Spleen (tissue), 11 donors: Measurements from ENCODE around the gene NUDT9. TPM values are rescaled to one million over a fixed set of nuclear protein-coding genes. Genes with fewer than 3 reads are reported as not detected.
A peak's percentile ranks its signal among the peaks of the same experiment; 100 is the strongest.
"Not testable (repeated sequence)": the region's sequence is repeated elsewhere in the genome, so short reads cannot be mapped to it uniquely, and the experiment has no call there.

Experiments used
- DNase-seq: peaks from one replicate; pipeline ENCODE4 v3.0.0-alpha.2; 2020
- H3K27ac ChIP-seq, 8 donors: fragments of 200-600 bp; sonication (generic) in 7 of 8; 1 replicate in 4 of 8; 2 replicates in 4 of 8; pipeline versions ENCODE4 v1.5.0 to v1.8.0; 2016 to 2021; ENCODE audit warnings: inconsistent platforms in 4 of 8, mild to moderate bottlenecking in 4 of 8, moderate library complexity in 1 of 8
- H3K27me3 ChIP-seq, 7 donors: fragments of 200-600 bp; sonication (generic) in 6 of 7; replicated peaks in 1 of 7; 1 replicate in 4 of 7; 2 replicates in 3 of 7; pipeline versions ENCODE4 v1.5.0 to v1.8.0; 2016 to 2021; ENCODE audit warnings: inconsistent platforms in 3 of 7, mild to moderate bottlenecking in 1 of 7
- H3K36me3 ChIP-seq, 6 donors: fragments of 200-600 bp; sonication (generic) in 5 of 6; 1 replicate in 4 of 6; 2 replicates in 2 of 6; pipeline versions ENCODE4 v1.5.0 to v1.8.0; 2016 to 2021; ENCODE audit warnings: inconsistent platforms in 2 of 6
- H3K4me1 ChIP-seq, 6 donors: fragments of 200-600 bp; sonication (generic) in 5 of 6; 1 replicate in 3 of 6; 2 replicates in 3 of 6; pipeline versions ENCODE4 v1.5.0 to v1.8.0; 2016 to 2021; ENCODE audit warnings: inconsistent platforms in 3 of 6
- H3K4me3 ChIP-seq, 8 donors: fragments of 200-600 bp; sonication (generic) in 7 of 8; 1 replicate in 4 of 8; 2 replicates in 4 of 8; pipeline versions ENCODE4 v1.5.0 to v1.8.0; 2016 to 2021; ENCODE audit warnings: inconsistent platforms in 4 of 8, mild to moderate bottlenecking in 4 of 8, moderate library complexity in 2 of 8
- H3K9me3 ChIP-seq, 8 donors: fragments of 200-600 bp; sonication (generic) in 7 of 8; 1 replicate in 4 of 8; 2 replicates in 4 of 8; pipeline versions ENCODE4 v1.5.0 to v1.8.0; 2016 to 2021; ENCODE audit warnings: inconsistent platforms in 4 of 8
- POLR2A ChIP-seq, 3 donors: fragments of 450-650 bp; IDR thresholded peaks; one replicate each; pipeline ENCODE4 v1.5.1; 2017; ENCODE audit warnings: antibody characterized with exemption in 3 of 3, mild to moderate bottlenecking in 1 of 3
- POLR2AphosphoS5 ChIP-seq, 3 donors: sonication (generic); formaldehyde crosslinking; IDR thresholded peaks; one replicate each; pipeline ENCODE4 v1.5.1; 2017; ENCODE audit warnings: antibody characterized with exemption in 3 of 3
- WGBS, 5 donors: extraction: QIAGEN DNeasy Blood & Tissue Kit in 3 of 5; methylation state at CpG; one replicate each; pipeline versions ENCODE4 v1.1.5 to v1.1.7; 2013 to 2018; 5-methylcytosine and 5-hydroxymethylcytosine counted together
- intact Hi-C: fragments of 100-400 bp; cut with DNase I; formaldehyde crosslinking; loops from one replicate; pipeline ENCODE4 v1.15.0; 2023; ENCODE audit warnings: low total_unique reads
- polyA plus RNA-seq, 3 donors: library from polyadenylated mRNA; stranded (reverse); fragments of 200-250 nt; gene quantifications; one replicate each; pipeline ENCODE4 v1.2.1, GENCODE V29; 2013
- total RNA-seq, 7 donors: library from RNA; depleted of rRNA in 3 of 7; stranded (reverse); fragments of >200 nt in 3 of 7; fragmentation: NEBNext Ultra II Directional in 4 of 7; extraction: Animal tissue kit (Norgen Biotek cat#: 25700) in 4 of 7; gene quantifications; one replicate each; pipeline versions ENCODE4 v1.1.0 to v1.2.1, GENCODE V29; 2016 to 2021
- TF ChIP-seq, protein P1 (sequence below), 11 experiments: fragments of 200-600 bp in 7 of 11; fragments of 450-650 bp in 4 of 11; sonication (generic) in 4 of 11; IDR thresholded peaks in 8 of 11; conservative IDR thresholded peaks in 3 of 11; 1 replicate in 7 of 11; 2 replicates in 4 of 11; pipeline versions ENCODE4 v1.4.0 to v1.8.0; 2016 to 2021; ENCODE audit warnings: antibody characterized with exemption in 11 of 11, inconsistent platforms in 4 of 11, mild to moderate bottlenecking in 1 of 11
- donor health status: healthy with polysubstance abuse.
- donor health status: DM: no; HTN: no; CAD: no; lungs with moderate emphysema.
- donor health status: DM: no; HTN: no; CAD: no.
- donor health status: Bipolar disorder and iron deficiency.
- donor health status: healthy.
- donor health status: DM: no; HTN: no; CAD: no.
- donor health status: DM: yes; HTN: yes; CAD: no.

Gene NUDT9
- total and polyA plus RNA-seq, 10 donors: 14.9 to 23.7 (median 20.5) TPM

DNA sequence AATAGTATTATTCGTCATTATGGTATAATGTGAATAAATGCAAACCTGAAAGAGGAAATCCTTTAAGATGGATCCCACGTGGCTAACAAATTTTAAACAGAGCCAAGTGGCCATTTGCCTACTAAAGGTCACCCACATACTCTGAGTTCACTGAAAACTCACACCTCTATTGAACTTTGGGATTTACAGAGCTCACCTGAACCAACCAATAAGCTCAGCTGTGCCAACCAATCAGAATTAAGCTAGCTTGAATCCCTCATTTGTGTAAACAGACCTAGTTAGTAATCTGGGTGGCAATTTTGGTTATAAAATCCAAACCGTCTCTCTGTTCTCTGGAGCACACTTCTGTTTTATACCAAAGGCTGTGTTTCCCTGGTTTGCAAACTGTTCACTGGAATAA lies 5.4 kb upstream of the NUDT9 start:
- H3K9me3 ChIP-seq: peaks cover 0 to 5% (median 0%) of the 10 kb centered on the region in 8 donors
- no peak overlapping the region for H3K4me3 ChIP-seq
- no peaks in the 10 kb centered on the region for H3K27me3 ChIP-seq
- peaks cover 3 to 10% (median 8%) of the 10 kb centered on the region in 6 donors for H3K4me1 ChIP-seq
- 69 to 83% (median 76%) methylated on average over 3 of the region's 3 CpGs for WGBS, 5 donors
- intact Hi-C loops: no loop called here
- no peak for TF ChIP-seq POLR2A (IDR thresholded peaks at IDR 0.05)
- TF ChIP-seq, protein P1, sequence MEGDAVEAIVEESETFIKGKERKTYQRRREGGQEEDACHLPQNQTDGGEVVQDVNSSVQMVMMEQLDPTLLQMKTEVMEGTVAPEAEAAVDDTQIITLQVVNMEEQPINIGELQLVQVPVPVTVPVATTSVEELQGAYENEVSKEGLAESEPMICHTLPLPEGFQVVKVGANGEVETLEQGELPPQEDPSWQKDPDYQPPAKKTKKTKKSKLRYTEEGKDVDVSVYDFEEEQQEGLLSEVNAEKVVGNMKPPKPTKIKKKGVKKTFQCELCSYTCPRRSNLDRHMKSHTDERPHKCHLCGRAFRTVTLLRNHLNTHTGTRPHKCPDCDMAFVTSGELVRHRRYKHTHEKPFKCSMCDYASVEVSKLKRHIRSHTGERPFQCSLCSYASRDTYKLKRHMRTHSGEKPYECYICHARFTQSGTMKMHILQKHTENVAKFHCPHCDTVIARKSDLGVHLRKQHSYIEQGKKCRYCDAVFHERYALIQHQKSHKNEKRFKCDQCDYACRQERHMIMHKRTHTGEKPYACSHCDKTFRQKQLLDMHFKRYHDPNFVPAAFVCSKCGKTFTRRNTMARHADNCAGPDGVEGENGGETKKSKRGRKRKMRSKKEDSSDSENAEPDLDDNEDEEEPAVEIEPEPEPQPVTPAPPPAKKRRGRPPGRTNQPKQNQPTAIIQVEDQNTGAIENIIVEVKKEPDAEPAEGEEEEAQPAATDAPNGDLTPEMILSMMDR (IDR thresholded peaks at IDR 0.05 in 8 of 11, conservative IDR thresholded peaks at IDR 0.05 in 3 of 11): no peak
- no peak for TF ChIP-seq POLR2AphosphoS5 (IDR thresholded peaks at IDR 0.05)
- DNase-seq: no peak
- no peaks in the 10 kb centered on the region for H3K36me3 ChIP-seq
- H3K27ac ChIP-seq: no peak overlapping the region

- H3K9me3 ChIP-seq, H3K36me3 ChIP-seq, H3K27ac ChIP-seq, H3K4me3 ChIP-seq, H3K27me3 ChIP-seq, DNase-seq, intact Hi-C loops: not testable (repeated sequence)
- peaks cover 3 to 18% (median 14%) of the 10 kb centered on the region in 6 donors for H3K4me1 ChIP-seq
- WGBS, 5 donors: 91 to 95% (median 93%) methylated on average over 4 of the region's 4 CpGs
Measured at GRCh38 chr4:87418410-87418809, 4.0 kb upstream of the NUDT9 start.

DNA sequence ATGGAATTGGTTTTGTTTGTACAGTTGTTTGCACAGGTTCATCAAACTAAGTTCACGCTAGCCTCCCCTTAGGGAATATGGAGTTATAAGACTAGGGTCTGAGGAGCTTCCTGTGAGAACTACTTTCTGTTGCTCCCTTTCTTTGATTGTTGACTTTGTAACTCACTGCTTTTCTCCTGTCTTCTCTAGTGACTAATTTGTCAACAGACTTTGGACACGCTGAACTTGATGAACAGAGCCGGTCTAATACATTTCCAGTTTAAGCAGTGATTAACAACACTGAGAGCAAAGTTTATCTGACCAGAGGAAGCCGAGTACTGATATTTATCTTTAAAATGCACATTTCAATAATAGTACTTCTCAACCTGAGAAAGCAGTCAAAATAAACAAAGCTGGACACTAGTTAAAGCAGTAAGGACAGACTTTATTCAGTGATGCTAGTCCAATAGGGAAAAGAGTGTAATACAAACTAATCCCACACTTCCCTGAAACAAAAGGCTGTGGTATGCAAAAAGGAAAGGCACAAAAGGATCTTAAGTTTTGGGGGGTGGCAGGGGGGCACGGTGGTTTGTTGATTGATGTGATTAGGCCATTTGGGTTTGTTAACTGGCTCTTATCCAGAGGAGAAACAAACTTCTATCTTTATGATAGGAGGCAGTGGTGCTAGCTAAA lies 2.7 kb upstream of the NUDT9 start:
- 37 to 77% (median 56%) methylated on average over 5 of the region's 5 CpGs for WGBS, 5 donors
- DNase-seq: no peak
- intact Hi-C loops: no loop called here
- TF ChIP-seq, protein P1 (IDR thresholded peaks at IDR 0.05 in 8 of 11, conservative IDR thresholded peaks at IDR 0.05 in 3 of 11): no peak
- no peak for TF ChIP-seq POLR2AphosphoS5 (IDR thresholded peaks at IDR 0.05)
- TF ChIP-seq POLR2A (IDR thresholded peaks at IDR 0.05): no peak
- H3K4me3 ChIP-seq: no peak overlapping the region
- H3K9me3 ChIP-seq: peaks cover 0 to 5% (median 0%) of the 10 kb centered on the region in 8 donors
- H3K36me3 ChIP-seq: no peaks in the 10 kb centered on the region
- H3K4me1 ChIP-seq: peaks cover 8 to 31% (median 27%) of the 10 kb centered on the region in 6 donors
- H3K27ac ChIP-seq: no peak overlapping the region
- no peaks in the 10 kb centered on the region for H3K27me3 ChIP-seq

GRCh38 chr4:87420276-87420830 lies 2.0 kb upstream of the NUDT9 start:
- Histone ChIP-seq H3K27me3 (no peaks in the 10 kb centered on the region), H3K9me3 (peaks cover 0 to 5% (median 0%) of the 10 kb centered on the region in 8 donors), H3K4me1 (peaks cover 8 to 37% (median 31%) of the 10 kb centered on the region in 6 donors), H3K36me3 (no peaks in the 10 kb centered on the region), H3K27ac (no peak overlapping the region), H3K4me3 (peak overlapping the region in 1 of 8 donors; percentile 77)
- WGBS, 5 donors: 88 to 96% (median 91%) methylated on average over 4 of the region's 4 CpGs
- no peak for TF ChIP-seq POLR2A (IDR thresholded peaks at IDR 0.05)
- TF ChIP-seq, protein P1 (IDR thresholded peaks at IDR 0.05 in 8 of 11, conservative IDR thresholded peaks at IDR 0.05 in 3 of 11): no peak
- no peak for TF ChIP-seq POLR2AphosphoS5 (IDR thresholded peaks at IDR 0.05)
- intact Hi-C loops: no loop called here
- DNase-seq: no peak
